ENCODE measurements around the gene NADK. TPM values are rescaled to one million over a fixed set of nuclear protein-coding genes. Genes with fewer than 3 reads are reported as not detected.
A peak's percentile ranks its signal among the peaks of the same experiment; 100 is the strongest.

The NADK gene
- total and polyA plus RNA-seq, 2 of the 13 experiments (the other 11 are each of a cell fraction or from before 2014, with no cell fraction given): 56.6 to 60.1 TPM

DNA sequence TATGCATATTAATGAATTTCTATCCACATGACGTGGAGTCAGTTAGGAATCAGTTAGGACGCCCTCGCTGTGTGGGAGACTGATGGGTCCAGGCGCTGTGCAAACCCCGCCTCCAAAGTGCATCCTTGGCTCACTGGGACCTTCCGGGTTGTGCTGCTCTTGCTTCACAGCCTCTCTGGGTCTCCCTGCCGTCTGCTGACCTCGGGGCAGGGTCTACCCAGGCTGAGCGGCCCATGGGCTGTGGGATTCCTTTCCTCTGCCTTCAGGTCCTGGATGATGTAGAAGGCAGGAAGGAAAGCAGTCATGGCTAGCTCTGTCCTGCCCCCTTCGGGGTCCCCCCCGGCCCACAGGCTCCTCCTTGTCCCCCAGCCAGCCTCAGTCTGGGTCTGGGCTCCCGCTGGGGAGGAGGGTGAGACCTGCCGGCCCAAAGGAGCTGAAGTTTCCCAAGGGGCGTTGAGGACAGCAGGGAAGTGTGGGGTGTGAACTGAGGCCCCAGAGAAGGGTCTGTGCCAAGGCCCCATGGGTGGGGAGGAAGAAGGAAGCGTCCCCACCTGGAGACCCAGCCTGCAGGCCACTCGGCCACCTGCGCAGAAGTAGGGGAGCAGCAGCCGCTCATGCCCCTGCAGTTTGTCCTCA is 29.5 kb downstream of the NADK start (continued):
- TF ChIP-seq CEBPB (IDR thresholded peaks at IDR 0.05; ENCODE audit: borderline replicate concordance, low read depth, low read length) (peak; percentile 90), ZNF234 (CRISPR knock-in tag; conservative IDR thresholded peaks at IDR 0.05) (no peak), ZNF264 (CRISPR knock-in tag; IDR thresholded peaks at IDR 0.05) (no peak), ZNF510 (CRISPR knock-in tag; IDR thresholded peaks at IDR 0.05; ENCODE audit: low read depth) (no peak), ZNF737 (CRISPR knock-in tag; IDR thresholded peaks at IDR 0.05; ENCODE audit: borderline replicate concordance) (no peak), TARDBP (CRISPR knock-in tag; IDR thresholded peaks at IDR 0.05) (peak; percentile 71; the same call in 1 of the 2 replicates), ASH2L (IDR thresholded peaks at IDR 0.05; ENCODE audit: insufficient read length, low read depth, low read length) (no peak), ZNF329 (CRISPR knock-in tag; IDR thresholded peaks at IDR 0.05; ENCODE audit: low read depth) (no peak), ESRRA (CRISPR knock-in tag; IDR thresholded peaks at IDR 0.05; ENCODE audit: low read depth) (no peak), ZNF136 (CRISPR knock-in tag; IDR thresholded peaks at IDR 0.05; ENCODE audit: low read depth) (no peak), KLF15 (CRISPR knock-in tag; IDR thresholded peaks at IDR 0.05; ENCODE audit: borderline replicate concordance) (no peak), HDAC6 (IDR thresholded peaks at IDR 0.05; ENCODE audit: low read depth, low read length) (no peak), CENPX (CRISPR knock-in tag; IDR thresholded peaks at IDR 0.05) (no peak), AKNA (CRISPR knock-in tag; IDR thresholded peaks at IDR 0.05; ENCODE audit: borderline replicate concordance) (no peak), ZNF790 (CRISPR knock-in tag; IDR thresholded peaks at IDR 0.05; ENCODE audit: borderline replicate concordance) (no peak), MAFG (CRISPR knock-in tag; IDR thresholded peaks at IDR 0.05) (no peak), ZNF274 (CRISPR knock-in tag; IDR thresholded peaks at IDR 0.05) (no peak), DR1 (CRISPR knock-in tag; IDR thresholded peaks at IDR 0.05) (no peak), PREB (CRISPR knock-in tag; IDR thresholded peaks at IDR 0.05) (no peak), TAF15 (IDR thresholded peaks at IDR 0.05; ENCODE audit: low read depth, low read length, poor library complexity, severe bottlenecking) (no peak), HMGA1 (CRISPR knock-in tag; conservative IDR thresholded peaks at IDR 0.05) (no peak), IKZF1 (IDR thresholded peaks at IDR 0.05) (no peak), ZNF75D (CRISPR knock-in tag; IDR thresholded peaks at IDR 0.05; ENCODE audit: borderline replicate concordance) (no peak), KAT8 (CRISPR knock-in tag; IDR thresholded peaks at IDR 0.05) (peak; percentile 55)
- TF ChIP-seq, protein P1, sequence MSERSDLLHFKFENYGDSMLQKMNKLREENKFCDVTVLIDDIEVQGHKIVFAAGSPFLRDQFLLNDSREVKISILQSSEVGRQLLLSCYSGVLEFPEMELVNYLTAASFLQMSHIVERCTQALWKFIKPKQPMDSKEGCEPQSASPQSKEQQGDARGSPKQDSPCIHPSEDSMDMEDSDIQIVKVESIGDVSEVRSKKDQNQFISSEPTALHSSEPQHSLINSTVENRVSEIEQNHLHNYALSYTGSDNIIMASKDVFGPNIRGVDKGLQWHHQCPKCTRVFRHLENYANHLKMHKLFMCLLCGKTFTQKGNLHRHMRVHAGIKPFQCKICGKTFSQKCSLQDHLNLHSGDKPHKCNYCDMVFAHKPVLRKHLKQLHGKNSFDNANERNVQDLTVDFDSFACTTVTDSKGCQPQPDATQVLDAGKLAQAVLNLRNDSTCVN (CRISPR knock-in tag; IDR thresholded peaks at IDR 0.05; ENCODE audit: borderline replicate concordance): peak; percentile 66; the same call in 1 of the 2 replicates

All from HepG2 (cell line).